K562 (cell line): ENCODE results near the gene SOX18. TPM values are rescaled to one million over a fixed set of nuclear protein-coding genes. Genes with fewer than 3 reads are reported as not detected.

Source experiments
- DACH1 ChIP-seq: fragments of 450-650 bp; IDR thresholded peaks from 2 replicates; pipeline ENCODE4 v1.6.1; 2018; ENCODE audit not compliant: partially characterized antibody
- JUND ChIP-seq, 2 experiments: IDR thresholded peaks; 2 replicates in 1 of 2; 3 replicates in 1 of 2; pipeline ENCODE4 v1.6.1; 2011; ENCODE audit warnings: borderline replicate concordance in 2 of 2, low read depth in 2 of 2, low read length in 2 of 2, improper control_type of control experiment in 1 of 2, missing biosample characterization in 1 of 2, missing genetic modification characterization in 1 of 2, missing genetic modification reagents in 1 of 2
- MGA ChIP-seq: fragments of 450-650 bp; IDR thresholded peaks from 2 replicates; pipeline ENCODE4 v1.6.1; 2016; ENCODE audit warnings: mild to moderate bottlenecking, moderate library complexity
- STAG1 ChIP-seq: sonication (generic); formaldehyde crosslinking; IDR thresholded peaks from 2 replicates; pipeline ENCODE4 v1.5.0; 2020; ENCODE audit warnings: missing genetic modification reagents, borderline replicate concordance
- TRIM28 ChIP-seq: fragments of 450-650 bp; IDR thresholded peaks from 2 replicates; pipeline ENCODE4 v1.6.1; 2017
- ZBTB7A ChIP-seq: IDR thresholded peaks from 2 replicates; pipeline ENCODE4 v1.6.1; 2011; ENCODE audit warnings: low read depth, mild to moderate bottlenecking, low read length, moderate library complexity, borderline replicate concordance; ENCODE audit not compliant: control insufficient read depth
- polyA plus RNA-seq, 8 experiments: library from polyadenylated mRNA; depleted of rRNA in 4 of 8; stranded (reverse) in 5 of 8; unstranded in 3 of 8; fragments of >200 nt; fragmentation: Nextera tagmentation in 2 of 8; fragmentation: Illumina TruSeq in 1 of 8; extraction: Ambion mirVana in 2 of 8; extraction: Trizol in 1 of 8; gene quantifications; 2 replicates each; pipeline versions ENCODE4 v1.2.1 to v1.2.3, GENCODE V29; 2011 to 2014; ENCODE audit warnings: inconsistent platforms in 1 of 8, missing spikeins in 1 of 8
- total RNA-seq, 7 experiments: library from RNA; depleted of rRNA in 6 of 7; stranded (reverse); fragments of >200 nt in 6 of 7; fragmentation: Illumina TruSeq in 2 of 7; extraction: Trizol in 2 of 7; gene quantifications; 2 replicates each; pipeline versions ENCODE4 v1.2.1 to v1.2.3, GENCODE V29; 2011 to 2021; ENCODE audit warnings: low replicate concordance in 1 of 7

SOX18 gene
- total and polyA plus RNA-seq, 9 of the 15 experiments (the other 6 are each of a cell fraction or from before 2014, with no cell fraction given): 0.15 to 19.8 (median 0.33) TPM

GRCh38 chr20:64047046-64047389 is 2.4 kb downstream of the SOX18 start (continued):
- no peak for TF ChIP-seq MGA
- no peak for TF ChIP-seq DACH1
- no peak for TF ChIP-seq JUND (IDR thresholded peaks at IDR 0.05; ENCODE audit: borderline replicate concordance, low read depth, low read length)
- no peak for TF ChIP-seq JUND (tag; IDR thresholded peaks at IDR 0.05; ENCODE audit: borderline replicate concordance, low read depth, low read length)
- no peak for TF ChIP-seq STAG1 (CRISPR knock-in tag)
- TF ChIP-seq ZBTB7A: no peak
- no peak for TF ChIP-seq TRIM28
